HepG2 (cell line): ENCODE data around the gene SEMA4A. TPM values are rescaled to one million over a fixed set of nuclear protein-coding genes. Genes with fewer than 3 reads are reported as not detected.

Experiments
- ASH2L ChIP-seq: fragments of 300-600, 200-600 bp; sonication (generic); IDR thresholded peaks from 2 replicates; pipeline ENCODE4 v1.7.0; 2017; ENCODE audit warnings: low read depth, mild to moderate bottlenecking, moderate library complexity, mixed read lengths, low read length; ENCODE audit not compliant: insufficient read length
- CC2D1A ChIP-seq: sonication (generic); formaldehyde crosslinking; IDR thresholded peaks from 2 replicates; pipeline ENCODE4 v1.8.1; 2023; ENCODE audit warnings: mild to moderate bottlenecking, missing genetic modification reagents
- CREB1 ChIP-seq, 2 experiments: fragments of 450-650 bp in 1 of 2; IDR thresholded peaks; 2 replicates each; pipeline ENCODE4 v1.6.1; 2016 to 2017; ENCODE audit warnings: control low read depth in 1 of 2, mild to moderate bottlenecking in 1 of 2, missing compliant biosample characterization in 1 of 2, missing genetic modification characterization in 1 of 2
- DNMT3B ChIP-seq: conservative IDR thresholded peaks from 2 replicates; pipeline ENCODE4 v1.6.1; 2016; ENCODE audit warnings: missing biosample characterization, control low read depth
- EP300 ChIP-seq, 3 experiments: sonication (generic) in 1 of 3; formaldehyde crosslinking in 1 of 3; IDR thresholded peaks; 2 replicates each; pipeline versions ENCODE4 v1.5.1 to v1.6.1; 2011 to 2020; ENCODE audit warnings: low read depth in 2 of 3, low read length in 2 of 3, borderline replicate concordance in 1 of 3, improper control_type of control experiment in 1 of 3, mild to moderate bottlenecking in 1 of 3, missing genetic modification reagents in 1 of 3, moderate library complexity in 1 of 3
- HDAC2 ChIP-seq: sonication (generic); formaldehyde crosslinking; IDR thresholded peaks from 2 replicates; pipeline ENCODE4 v1.4.0; 2020; ENCODE audit warnings: missing genetic modification reagents
- HNF1A ChIP-seq, 2 experiments: sonication (generic) in 1 of 2; formaldehyde crosslinking in 1 of 2; IDR thresholded peaks; 2 replicates each; pipeline versions ENCODE4 v1.4.0 to v1.6.1; 2016 to 2020; ENCODE audit warnings: borderline replicate concordance in 1 of 2, low read depth in 1 of 2, mild to moderate bottlenecking in 1 of 2, missing genetic modification reagents in 1 of 2
- YEATS2 ChIP-seq: sonication (generic); formaldehyde crosslinking; IDR thresholded peaks from 2 replicates; pipeline ENCODE4 v1.4.0; 2020; ENCODE audit warnings: missing genetic modification reagents, borderline replicate concordance
- ZBTB21 ChIP-seq: sonication (generic); formaldehyde crosslinking; IDR thresholded peaks from 2 replicates; pipeline ENCODE4 v1.4.0; 2020; ENCODE audit warnings: missing genetic modification reagents
- ZFY ChIP-seq: sonication (generic); formaldehyde crosslinking; IDR thresholded peaks from 2 replicates; pipeline ENCODE4 v1.4.0; 2020; ENCODE audit warnings: missing genetic modification reagents
- ZNF124 ChIP-seq: sonication (generic); formaldehyde crosslinking; IDR thresholded peaks from 2 replicates; pipeline ENCODE4 v1.4.0; 2020; ENCODE audit warnings: missing genetic modification reagents
- polyA plus RNA-seq, 8 experiments: library from polyadenylated mRNA; depleted of rRNA in 3 of 8; stranded (reverse) in 7 of 8; unstranded in 1 of 8; fragments of >200 nt; fragmentation: Illumina TruSeq in 4 of 8; extraction: Trizol in 4 of 8; gene quantifications; 2 replicates each; pipeline versions ENCODE4 v1.2.1 to v1.2.3, GENCODE V29; 2011 to 2016; ENCODE audit warnings: low read depth in 4 of 8, missing spikeins in 1 of 8, mixed read lengths in 1 of 8; ENCODE audit not compliant: insufficient read depth in 1 of 8
- total RNA-seq, 5 experiments: library from RNA; depleted of rRNA; stranded (reverse); fragments of >200 nt; fragmentation: Illumina TruSeq; extraction: Trizol; gene quantifications; 2 replicates each; pipeline ENCODE4 v1.2.3, GENCODE V29; 2016; ENCODE audit warnings: low read depth in 1 of 5
- TF ChIP-seq, protein P1 (sequence below): sonication (generic); formaldehyde crosslinking; IDR thresholded peaks from 2 replicates; pipeline ENCODE4 v1.8.1; 2022; ENCODE audit warnings: low read depth, mild to moderate bottlenecking, missing genetic modification reagents
- TF ChIP-seq, protein P2 (sequence below): sonication (generic); formaldehyde crosslinking; IDR thresholded peaks from 2 replicates; pipeline ENCODE4 v1.5.1; 2020; ENCODE audit warnings: mild to moderate bottlenecking, missing genetic modification reagents, borderline replicate concordance

SEMA4A gene
- total and polyA plus RNA-seq, 2 of the 13 experiments (the other 11 are each of a cell fraction or from before 2014, with no cell fraction given): 0.09 to 0.20 TPM

DNA sequence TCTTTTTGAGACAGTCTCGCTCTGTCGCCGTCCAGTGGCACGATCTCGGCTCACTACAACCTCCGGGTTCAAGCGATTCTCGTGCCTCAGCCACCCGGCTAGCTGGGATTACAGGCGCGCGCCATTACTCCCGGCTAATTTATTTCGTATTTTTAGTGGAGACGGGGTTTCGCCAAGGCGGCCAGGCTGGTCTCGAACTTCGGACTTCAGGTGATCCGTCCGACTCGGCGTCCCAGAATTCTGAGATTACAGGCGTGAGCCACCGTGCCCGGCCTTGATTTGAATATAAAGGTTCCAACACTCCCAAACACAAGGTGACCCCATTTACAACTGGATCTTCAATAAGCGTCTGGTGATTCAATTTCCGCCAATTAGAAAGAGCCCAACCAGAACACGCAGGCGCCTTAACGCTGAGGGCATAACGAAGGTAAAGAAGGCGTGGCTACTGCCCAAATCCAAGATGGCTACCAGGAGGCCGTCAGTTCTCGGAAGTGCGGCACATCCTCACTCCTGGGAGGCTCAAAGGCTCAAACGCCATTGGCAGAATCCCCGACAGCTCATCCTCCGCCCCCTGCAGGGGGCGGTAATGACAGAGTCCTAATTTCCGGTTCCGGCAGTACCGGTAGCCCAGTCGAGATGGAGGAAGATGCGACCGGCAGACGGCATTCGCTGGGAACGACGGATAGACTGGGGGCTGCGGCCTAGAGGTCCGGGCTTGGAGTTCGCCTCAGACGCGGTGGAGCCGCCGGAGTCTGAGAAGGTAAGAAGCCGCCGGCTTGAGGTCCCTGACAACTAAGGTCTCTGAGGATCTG lies 40.3 kb downstream of the SEMA4A start, which contains the start of gene SLC25A44 (continued):
- TF ChIP-seq EP300 (IDR thresholded peaks at IDR 0.05; ENCODE audit: low read depth in 2 of 2, low read length in 2 of 2) (0 out of 4 replicates have a peak, but pooled peaks of 1 of the 2 experiments have one; percentile 14), EP300 (CRISPR knock-in tag; IDR thresholded peaks at IDR 0.05; ENCODE audit: borderline replicate concordance) (no peak), DNMT3B (CRISPR knock-in tag) (0 out of 2 replicates have a peak, but pooled peaks have one; percentile 75), ZBTB21 (CRISPR knock-in tag) (peak; percentile 78; the same call in 1 of the 2 replicates), CREB1 (IDR thresholded peaks at IDR 0.05) (peak; percentile 87), CREB1 (CRISPR knock-in tag; IDR thresholded peaks at IDR 0.05) (peak; percentile 94), HDAC2 (peak; percentile 49), HNF1A (IDR thresholded peaks at IDR 0.05; ENCODE audit: low read depth) (no peak), HNF1A (CRISPR knock-in tag; IDR thresholded peaks at IDR 0.05; ENCODE audit: borderline replicate concordance) (peak; percentile 47; the same call in 1 of the 2 replicates), ASH2L (no peak), YEATS2 (CRISPR knock-in tag) (peak; percentile 88; the same call in 1 of the 2 replicates), ZNF124 (no peak; the same call in 1 of the 2 replicates), CC2D1A (CRISPR knock-in tag) (peak; percentile 82; the same call in 1 of the 2 replicates), ZFY (peak; percentile 43)
- TF ChIP-seq, protein P1, sequence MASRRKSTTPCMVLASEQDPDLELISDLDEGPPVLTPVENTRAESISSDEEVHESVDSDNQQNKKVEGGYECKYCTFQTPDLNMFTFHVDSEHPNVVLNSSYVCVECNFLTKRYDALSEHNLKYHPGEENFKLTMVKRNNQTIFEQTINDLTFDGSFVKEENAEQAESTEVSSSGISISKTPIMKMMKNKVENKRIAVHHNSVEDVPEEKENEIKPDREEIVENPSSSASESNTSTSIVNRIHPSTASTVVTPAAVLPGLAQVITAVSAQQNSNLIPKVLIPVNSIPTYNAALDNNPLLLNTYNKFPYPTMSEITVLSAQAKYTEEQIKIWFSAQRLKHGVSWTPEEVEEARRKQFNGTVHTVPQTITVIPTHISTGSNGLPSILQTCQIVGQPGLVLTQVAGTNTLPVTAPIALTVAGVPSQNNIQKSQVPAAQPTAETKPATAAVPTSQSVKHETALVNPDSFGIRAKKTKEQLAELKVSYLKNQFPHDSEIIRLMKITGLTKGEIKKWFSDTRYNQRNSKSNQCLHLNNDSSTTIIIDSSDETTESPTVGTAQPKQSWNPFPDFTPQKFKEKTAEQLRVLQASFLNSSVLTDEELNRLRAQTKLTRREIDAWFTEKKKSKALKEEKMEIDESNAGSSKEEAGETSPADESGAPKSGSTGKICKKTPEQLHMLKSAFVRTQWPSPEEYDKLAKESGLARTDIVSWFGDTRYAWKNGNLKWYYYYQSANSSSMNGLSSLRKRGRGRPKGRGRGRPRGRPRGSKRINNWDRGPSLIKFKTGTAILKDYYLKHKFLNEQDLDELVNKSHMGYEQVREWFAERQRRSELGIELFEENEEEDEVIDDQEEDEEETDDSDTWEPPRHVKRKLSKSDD: peak; percentile 60; the same call in 1 of the 2 replicates
- TF ChIP-seq, protein P2, sequence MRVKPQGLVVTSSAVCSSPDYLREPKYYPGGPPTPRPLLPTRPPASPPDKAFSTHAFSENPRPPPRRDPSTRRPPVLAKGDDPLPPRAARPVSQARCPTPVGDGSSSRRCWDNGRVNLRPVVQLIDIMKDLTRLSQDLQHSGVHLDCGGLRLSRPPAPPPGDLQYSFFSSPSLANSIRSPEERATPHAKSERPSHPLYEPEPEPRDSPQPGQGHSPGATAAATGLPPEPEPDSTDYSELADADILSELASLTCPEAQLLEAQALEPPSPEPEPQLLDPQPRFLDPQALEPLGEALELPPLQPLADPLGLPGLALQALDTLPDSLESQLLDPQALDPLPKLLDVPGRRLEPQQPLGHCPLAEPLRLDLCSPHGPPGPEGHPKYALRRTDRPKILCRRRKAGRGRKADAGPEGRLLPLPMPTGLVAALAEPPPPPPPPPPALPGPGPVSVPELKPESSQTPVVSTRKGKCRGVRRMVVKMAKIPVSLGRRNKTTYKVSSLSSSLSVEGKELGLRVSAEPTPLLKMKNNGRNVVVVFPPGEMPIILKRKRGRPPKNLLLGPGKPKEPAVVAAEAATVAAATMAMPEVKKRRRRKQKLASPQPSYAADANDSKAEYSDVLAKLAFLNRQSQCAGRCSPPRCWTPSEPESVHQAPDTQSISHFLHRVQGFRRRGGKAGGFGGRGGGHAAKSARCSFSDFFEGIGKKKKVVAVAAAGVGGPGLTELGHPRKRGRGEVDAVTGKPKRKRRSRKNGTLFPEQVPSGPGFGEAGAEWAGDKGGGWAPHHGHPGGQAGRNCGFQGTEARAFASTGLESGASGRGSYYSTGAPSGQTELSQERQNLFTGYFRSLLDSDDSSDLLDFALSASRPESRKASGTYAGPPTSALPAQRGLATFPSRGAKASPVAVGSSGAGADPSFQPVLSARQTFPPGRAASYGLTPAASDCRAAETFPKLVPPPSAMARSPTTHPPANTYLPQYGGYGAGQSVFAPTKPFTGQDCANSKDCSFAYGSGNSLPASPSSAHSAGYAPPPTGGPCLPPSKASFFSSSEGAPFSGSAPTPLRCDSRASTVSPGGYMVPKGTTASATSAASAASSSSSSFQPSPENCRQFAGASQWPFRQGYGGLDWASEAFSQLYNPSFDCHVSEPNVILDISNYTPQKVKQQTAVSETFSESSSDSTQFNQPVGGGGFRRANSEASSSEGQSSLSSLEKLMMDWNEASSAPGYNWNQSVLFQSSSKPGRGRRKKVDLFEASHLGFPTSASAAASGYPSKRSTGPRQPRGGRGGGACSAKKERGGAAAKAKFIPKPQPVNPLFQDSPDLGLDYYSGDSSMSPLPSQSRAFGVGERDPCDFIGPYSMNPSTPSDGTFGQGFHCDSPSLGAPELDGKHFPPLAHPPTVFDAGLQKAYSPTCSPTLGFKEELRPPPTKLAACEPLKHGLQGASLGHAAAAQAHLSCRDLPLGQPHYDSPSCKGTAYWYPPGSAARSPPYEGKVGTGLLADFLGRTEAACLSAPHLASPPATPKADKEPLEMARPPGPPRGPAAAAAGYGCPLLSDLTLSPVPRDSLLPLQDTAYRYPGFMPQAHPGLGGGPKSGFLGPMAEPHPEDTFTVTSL (CRISPR knock-in tag): 0 out of 2 replicates have a peak, but pooled peaks have one; percentile 5
